ENCODE results near the gene ELMO1. TPM values are rescaled to one million over a fixed set of nuclear protein-coding genes. Genes with fewer than 3 reads are reported as not detected.

ELMO1 gene
- total and polyA plus RNA-seq, 2 of the 13 experiments (the other 11 are each of a cell fraction or from before 2014, with no cell fraction given), result 0.11 to 0.17 TPM

DNA sequence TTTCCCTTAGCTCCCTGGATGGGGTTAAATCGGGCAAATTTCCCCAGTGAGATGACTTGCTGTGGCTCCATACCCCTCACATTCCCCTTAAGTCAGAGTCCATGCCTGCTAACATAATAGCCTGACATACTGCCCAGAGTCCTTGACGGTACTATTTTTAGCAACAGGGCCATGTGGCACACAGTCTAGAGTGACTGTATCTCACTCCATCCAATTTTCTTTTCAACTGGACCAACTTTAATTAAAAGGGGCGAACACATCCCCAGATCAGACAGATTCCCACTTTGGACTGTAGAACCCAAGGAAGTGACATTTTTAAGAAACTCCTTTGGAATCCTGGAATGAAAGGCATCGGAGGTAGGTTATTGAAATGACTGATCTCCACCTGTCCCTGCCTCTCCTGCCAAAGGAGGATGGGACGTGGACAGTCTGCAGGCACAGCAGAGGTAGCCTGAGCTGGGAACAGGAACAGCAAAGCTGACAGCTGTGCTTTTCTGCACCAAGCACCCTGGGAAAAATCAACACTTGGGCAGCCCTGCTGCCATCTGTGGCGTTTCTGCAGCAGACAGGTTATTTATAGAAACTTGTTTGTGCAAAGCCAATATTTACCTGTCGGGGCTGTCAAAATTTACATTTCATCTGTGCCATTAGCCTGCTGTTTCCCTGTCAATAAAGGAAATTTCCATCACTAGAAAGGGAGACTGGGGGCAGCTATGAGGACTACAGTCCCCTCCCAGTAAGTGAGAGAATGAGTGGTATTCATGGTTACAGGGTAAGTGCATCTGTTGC lies 502.9 kb downstream of the ELMO1 start (continued):
- TF ChIP-seq, protein P1, sequence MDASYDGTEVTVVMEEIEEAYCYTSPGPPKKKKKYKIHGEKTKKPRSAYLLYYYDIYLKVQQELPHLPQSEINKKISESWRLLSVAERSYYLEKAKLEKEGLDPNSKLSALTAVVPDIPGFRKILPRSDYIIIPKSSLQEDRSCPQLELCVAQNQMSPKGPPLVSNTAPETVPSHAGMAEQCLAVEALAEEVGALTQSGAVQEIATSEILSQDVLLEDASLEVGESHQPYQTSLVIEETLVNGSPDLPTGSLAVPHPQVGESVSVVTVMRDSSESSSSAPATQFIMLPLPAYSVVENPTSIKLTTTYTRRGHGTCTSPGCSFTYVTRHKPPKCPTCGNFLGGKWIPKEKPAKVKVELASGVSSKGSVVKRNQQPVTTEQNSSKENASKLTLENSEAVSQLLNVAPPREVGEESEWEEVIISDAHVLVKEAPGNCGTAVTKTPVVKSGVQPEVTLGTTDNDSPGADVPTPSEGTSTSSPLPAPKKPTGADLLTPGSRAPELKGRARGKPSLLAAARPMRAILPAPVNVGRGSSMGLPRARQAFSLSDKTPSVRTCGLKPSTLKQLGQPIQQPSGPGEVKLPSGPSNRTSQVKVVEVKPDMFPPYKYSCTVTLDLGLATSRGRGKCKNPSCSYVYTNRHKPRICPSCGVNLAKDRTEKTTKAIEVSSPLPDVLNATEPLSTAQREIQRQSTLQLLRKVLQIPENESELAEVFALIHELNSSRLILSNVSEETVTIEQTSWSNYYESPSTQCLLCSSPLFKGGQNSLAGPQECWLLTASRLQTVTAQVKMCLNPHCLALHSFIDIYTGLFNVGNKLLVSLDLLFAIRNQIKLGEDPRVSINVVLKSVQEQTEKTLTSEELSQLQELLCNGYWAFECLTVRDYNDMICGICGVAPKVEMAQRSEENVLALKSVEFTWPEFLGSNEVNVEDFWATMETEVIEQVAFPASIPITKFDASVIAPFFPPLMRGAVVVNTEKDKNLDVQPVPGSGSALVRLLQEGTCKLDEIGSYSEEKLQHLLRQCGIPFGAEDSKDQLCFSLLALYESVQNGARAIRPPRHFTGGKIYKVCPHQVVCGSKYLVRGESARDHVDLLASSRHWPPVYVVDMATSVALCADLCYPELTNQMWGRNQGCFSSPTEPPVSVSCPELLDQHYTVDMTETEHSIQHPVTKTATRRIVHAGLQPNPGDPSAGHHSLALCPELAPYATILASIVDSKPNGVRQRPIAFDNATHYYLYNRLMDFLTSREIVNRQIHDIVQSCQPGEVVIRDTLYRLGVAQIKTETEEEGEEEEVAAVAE (CRISPR knock-in tag; IDR thresholded peaks at IDR 0.05; ENCODE audit: borderline replicate concordance), result 0 out of 2 replicates have a peak, but pooled peaks have one; percentile 16
- TF ChIP-seq KMT2A (CRISPR knock-in tag; IDR thresholded peaks at IDR 0.05) (no peak), RNF2 (conservative IDR thresholded peaks at IDR 0.05; ENCODE audit: low read depth) (no peak), ZNF34 (CRISPR knock-in tag; IDR thresholded peaks at IDR 0.05; ENCODE audit: borderline replicate concordance) (no peak), GTF2F1 (IDR thresholded peaks at IDR 0.05; ENCODE audit: low read length) (no peak), FOXM1 (CRISPR knock-in tag; IDR thresholded peaks at IDR 0.05) (no peak), ZNF550 (CRISPR knock-in tag; IDR thresholded peaks at IDR 0.05; ENCODE audit: borderline replicate concordance) (no peak), HOXA5 (CRISPR knock-in tag; IDR thresholded peaks at IDR 0.05) (peak; percentile 51; the same call in 1 of the 2 replicates), NBN (conservative IDR thresholded peaks at IDR 0.05) (no peak), SUZ12 (IDR thresholded peaks at IDR 0.05; ENCODE audit: low read depth, low read length) (no peak), DPF2 (CRISPR knock-in tag; IDR thresholded peaks at IDR 0.05; ENCODE audit: borderline replicate concordance, low read depth) (peak; percentile 40; the same call in 1 of the 2 replicates)
- TF ChIP-seq, protein P2, sequence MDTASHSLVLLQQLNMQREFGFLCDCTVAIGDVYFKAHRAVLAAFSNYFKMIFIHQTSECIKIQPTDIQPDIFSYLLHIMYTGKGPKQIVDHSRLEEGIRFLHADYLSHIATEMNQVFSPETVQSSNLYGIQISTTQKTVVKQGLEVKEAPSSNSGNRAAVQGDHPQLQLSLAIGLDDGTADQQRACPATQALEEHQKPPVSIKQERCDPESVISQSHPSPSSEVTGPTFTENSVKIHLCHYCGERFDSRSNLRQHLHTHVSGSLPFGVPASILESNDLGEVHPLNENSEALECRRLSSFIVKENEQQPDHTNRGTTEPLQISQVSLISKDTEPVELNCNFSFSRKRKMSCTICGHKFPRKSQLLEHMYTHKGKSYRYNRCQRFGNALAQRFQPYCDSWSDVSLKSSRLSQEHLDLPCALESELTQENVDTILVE (CRISPR knock-in tag; IDR thresholded peaks at IDR 0.05), result no peak
- TF ChIP-seq, protein P3, sequence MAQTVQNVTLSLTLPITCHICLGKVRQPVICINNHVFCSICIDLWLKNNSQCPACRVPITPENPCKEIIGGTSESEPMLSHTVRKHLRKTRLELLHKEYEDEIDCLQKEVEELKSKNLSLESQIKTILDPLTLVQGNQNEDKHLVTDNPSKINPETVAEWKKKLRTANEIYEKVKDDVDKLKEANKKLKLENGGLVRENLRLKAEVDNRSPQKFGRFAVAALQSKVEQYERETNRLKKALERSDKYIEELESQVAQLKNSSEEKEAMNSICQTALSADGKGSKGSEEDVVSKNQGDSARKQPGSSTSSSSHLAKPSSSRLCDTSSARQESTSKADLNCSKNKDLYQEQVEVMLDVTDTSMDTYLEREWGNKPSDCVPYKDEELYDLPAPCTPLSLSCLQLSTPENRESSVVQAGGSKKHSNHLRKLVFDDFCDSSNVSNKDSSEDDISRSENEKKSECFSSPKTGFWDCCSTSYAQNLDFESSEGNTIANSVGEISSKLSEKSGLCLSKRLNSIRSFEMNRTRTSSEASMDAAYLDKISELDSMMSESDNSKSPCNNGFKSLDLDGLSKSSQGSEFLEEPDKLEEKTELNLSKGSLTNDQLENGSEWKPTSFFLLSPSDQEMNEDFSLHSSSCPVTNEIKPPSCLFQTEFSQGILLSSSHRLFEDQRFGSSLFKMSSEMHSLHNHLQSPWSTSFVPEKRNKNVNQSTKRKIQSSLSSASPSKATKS (CRISPR knock-in tag; IDR thresholded peaks at IDR 0.05), result 0 out of 2 replicates have a peak, but pooled peaks have one; percentile 74

Measured in HepG2 (cell line).